NCI-H510A treated with DMSO at 0.1 percent for 48 hours (cell line): Measurements from ENCODE around the gene SNRPN.
"Not testable (repeated sequence)": the region's sequence is repeated elsewhere in the genome, so short reads cannot be mapped to it uniquely, and the experiment has no call there.

ENCODE experiments used
- DNase-seq: peaks from one replicate; lab custom pipeline; 2025; lab: John Stamatoyannopoulos, UW

The SNRPN gene

DNA sequence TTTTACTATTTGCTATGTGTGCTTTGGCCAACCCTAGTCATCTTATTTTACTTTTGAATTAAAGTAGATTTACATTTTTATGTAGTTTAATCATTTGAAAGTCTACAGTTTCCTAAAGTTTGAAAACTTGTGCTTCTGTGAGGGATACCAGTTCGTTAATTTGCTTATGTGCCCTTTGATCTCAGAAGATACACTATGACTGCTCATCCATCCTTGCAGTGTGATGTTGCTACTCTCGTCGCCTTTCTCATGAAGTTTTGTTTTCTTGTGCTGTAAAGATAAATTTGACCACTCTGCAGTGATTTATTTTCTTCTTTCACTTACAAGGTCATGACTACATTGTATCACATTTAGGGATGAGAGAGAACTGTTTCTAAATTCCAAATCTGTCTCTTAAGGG is 16.3 kb downstream of the SNRPN start:
- no peak for DNase-seq

DNA sequence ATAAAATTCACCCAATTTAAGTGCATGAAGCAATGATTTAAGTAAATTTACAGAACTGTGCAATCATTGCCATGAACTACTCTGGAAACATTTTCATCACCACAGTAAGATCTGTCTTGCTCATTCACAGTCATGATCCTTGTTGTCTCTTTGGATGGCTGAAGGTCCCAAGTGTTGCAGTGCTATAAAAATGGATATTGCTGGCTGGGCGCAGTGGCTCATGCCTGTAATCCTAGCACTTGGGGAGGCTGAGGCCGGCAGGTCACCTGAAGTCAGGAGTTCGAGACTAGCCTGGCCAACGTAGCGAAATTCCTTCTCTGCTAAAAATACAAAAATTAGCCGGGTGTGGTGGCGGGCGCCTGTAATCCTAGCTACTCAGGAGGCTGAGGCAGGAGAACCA is 17.0 kb downstream of the SNRPN start:
- DNase-seq: no peak

DNA sequence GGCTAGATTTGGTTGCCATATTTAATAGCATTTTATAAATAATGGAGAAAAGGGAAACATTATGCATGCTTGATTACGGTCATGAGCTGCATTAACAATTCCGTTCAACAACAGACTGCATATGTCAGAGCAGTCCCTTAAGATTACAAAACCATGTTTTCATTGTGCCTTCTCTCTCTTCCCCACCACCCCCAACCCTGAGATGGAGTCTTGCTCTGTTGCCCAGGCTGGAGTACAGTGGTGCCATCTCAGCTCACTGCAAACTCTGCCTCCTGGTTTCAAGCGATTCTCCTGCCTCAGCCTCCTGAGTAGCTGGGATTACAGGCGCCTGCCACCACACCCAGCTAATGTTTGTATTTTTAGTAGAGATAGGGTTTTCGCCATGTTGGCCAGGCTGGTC is 17.9 kb downstream of the SNRPN start:
- DNase-seq: not testable (repeated sequence)

DNA sequence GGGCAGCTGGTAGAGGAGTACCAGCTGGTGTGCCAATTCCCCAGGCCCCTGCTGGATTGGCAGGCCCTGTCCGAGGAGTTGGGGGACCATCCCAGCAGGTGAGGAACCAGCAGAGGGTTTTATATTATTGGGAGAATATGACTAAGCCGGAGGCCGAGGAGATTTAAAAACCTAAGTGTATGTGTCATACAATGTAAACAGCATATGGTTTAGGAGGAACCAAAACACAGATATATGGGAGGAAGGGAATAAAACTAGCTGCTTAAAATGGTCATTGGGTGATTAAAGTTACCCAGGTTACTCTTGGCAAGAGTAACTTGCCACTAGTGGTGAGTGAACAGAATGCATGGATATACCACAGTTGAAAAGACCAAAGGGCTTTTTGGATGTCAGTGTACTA is 22.1 kb downstream of the SNRPN start:
- no peak for DNase-seq

DNA sequence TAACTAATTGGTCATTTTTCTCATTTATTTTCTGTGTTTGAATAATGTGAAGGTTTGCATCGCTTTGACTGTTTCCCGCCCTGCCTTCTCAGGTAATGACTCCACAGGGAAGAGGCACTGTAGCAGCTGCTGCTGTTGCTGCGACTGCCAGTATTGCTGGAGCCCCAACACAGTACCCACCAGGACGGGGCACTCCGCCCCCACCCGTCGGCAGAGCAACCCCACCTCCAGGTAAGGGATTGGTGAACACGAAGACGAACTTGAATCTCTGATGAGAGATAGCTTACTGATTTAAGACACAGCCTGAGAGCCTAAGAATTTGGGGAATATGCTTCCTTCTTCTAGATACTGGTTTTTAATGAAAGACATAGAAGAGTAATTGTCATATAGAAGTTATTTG is 22.9 kb downstream of the SNRPN start:
- no peak for DNase-seq

DNA sequence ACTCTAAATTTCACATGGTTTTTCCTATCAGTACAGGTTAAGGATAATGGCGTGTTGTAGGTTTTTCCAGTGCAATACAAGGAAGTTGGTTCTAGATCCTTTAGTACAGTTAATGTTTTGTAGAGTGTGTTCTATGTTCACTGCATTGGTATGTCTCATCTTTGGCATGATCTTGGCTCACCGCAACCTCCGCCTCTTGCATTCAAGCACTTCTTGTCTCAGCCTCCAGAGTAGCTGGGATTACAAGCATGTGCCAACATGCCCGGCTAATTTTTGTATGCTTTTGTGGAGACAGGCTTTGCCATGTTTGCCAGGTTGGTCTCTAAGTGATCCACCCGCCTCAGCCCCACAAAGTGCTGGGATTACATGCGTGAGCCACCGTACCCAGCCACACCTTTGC is 30.4 kb downstream of the SNRPN start:
- no peak for DNase-seq

DNA sequence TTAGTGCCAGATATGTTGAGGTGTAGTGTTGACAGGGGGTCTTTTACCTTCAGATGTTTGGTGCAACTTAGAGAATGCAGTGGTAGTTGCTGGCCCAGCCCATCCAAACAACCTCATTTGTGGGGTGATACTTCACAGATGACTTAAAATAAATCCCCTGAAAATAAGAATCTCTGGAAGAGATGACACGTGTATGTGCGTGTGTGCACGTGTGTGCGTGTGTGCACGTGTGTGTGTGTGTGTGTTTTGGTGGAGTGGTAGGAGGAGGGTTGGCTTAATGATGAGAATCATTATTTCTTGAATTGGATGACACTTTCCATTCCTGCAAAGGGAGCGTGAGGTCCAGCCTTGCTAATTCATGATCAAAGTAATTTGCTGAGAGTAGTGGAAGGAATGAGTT is 31.9 kb downstream of the SNRPN start:
- no peak for DNase-seq

DNA sequence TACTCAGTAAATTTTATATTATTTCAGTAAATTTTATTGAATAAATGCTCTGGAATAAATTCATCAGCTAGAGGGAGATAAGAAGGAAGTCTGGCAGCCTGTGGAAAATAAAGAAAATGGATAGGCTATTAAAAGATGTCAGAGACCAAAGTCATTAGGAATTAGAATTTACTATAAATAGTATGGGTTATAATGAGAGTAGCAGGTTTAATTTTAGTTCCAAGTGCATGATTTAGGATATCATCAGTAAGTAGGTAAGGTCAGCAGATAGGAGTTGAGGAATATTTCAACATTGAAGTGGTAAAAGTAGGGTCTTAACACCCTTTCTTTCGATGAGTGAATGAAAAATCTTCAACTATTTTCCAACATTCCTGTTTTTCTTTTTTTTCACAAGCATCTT is 64.6 kb downstream of the SNRPN start:
- DNase-seq: no peak

DNA sequence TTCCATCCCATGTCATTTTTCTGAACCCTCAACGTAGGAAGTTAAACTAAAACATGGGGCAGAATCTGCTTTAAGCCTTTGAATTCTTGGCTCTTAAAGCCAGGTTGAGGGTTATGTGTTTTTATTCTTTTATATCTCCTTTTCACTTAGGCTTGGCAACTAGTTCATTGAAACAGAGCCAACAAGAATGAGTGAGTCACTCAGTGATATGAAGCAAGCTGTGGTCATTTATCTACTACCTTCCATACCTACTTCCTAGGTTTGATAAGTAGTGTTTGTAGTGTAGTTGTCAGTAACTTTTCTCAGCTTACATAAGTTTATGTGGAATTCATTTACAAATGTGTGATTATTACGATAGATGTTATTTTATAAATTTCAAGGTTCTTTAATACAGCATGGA is 67.4 kb downstream of the SNRPN start:
- DNase-seq: no peak
